ENCODE results near the gene EFNA1. TPM values are rescaled to one million over a fixed set of nuclear protein-coding genes. Genes with fewer than 3 reads are reported as not detected.

The EFNA1 gene
- total and polyA plus RNA-seq, 2 donors = 14.5 to 52.6 TPM

DNA sequence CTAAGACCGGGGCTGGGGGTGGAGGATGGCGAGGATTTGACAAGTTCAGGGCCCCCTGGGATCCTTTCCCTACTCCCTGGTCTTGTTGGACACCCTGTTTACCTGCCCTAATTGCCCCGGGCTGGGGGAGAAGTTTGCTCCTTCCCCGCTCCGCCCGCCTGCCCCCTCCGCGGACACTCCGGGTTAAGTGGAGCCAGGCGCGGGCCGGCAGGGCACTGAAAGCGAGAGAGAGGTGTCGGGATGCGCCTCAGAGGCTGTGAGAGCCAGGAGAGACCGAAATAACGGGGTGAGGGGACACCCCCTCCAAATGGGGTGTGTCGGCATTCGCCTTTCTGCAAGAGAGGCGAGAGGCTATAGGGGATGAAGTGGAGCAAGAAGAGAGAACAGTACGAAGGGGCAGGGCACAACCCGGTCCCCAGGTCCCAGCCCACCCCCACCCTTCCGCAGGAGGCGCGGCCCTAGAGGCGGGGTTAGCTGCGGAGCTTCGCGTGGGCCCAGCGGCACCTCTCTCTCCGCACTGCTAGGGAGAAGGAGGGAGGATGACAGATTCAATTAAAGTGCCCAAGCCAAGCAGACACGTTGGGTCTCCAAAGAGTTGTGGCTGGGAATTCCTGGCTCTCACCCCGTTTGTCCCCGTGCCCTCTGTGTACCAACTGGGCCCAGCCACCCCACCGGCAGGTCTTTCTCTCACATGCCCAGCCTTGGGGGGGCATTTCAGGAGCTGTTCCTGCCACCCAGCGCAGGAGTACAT is 45.2 kb upstream of the EFNA1 start:
- Histone ChIP-seq H3K27me3 (ENCODE audit: control insufficient read depth in 2 of 2, insufficient read depth in 1 of 2, low read length in 1 of 2) (peaks cover 63 to 75% of the 10 kb centered on the region in 2 donors), H3K27ac (ENCODE audit: low read depth in 1 of 2, low read length in 1 of 2) (no peak overlapping the region), H3K36me3 (ENCODE audit: control insufficient read depth in 2 of 2, insufficient read depth in 2 of 2, low read length in 1 of 2) (no peaks in the 10 kb centered on the region), H3K9me3 (ENCODE audit: control insufficient read depth in 2 of 2, insufficient read depth in 1 of 2, low read length in 1 of 2) (peaks cover 0 to 15% of the 10 kb centered on the region in 2 donors), H3K4me3 (ENCODE audit: low read length in 2 of 2) (peak overlapping the region in 1 of 2 donors; percentile 29), H3K4me1 (ENCODE audit: control insufficient read depth in 2 of 2, insufficient read depth in 2 of 2, low read length in 2 of 2) (peaks cover 26 to 72% of the 10 kb centered on the region in 2 donors)
- 7% methylated on average over 36 of the region's 36 CpGs for WGBS
- DNase-seq (ENCODE audit: low read depth in 6 of 9, low spot score in 9 of 9) = no peak

DNA sequence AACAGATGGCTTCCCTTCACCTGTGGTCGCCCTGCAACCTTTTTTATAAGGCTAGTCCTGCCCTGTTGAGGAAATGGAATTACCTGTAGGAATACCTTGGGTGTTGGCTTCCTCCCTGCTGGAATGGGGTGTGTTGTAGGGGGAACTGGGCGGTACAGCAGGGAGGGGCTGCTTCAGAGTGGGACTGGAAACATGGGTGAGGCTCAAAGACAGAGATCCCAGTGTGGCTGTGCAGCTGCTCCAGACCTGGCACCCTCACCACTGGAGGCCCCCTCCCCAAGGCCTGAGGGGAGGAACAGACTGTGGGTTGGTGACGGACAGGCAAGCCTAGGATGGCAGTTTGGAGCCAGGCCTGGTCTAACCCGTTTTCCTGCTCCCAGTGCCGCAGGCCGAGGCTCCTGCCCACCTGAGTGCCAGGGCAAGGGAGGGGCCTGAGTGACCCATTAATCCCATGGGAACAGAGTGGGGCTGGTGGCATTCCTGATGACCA is 44.6 kb upstream of the EFNA1 start:
- Histone ChIP-seq H3K4me1 (ENCODE audit: control insufficient read depth in 2 of 2, insufficient read depth in 2 of 2, low read length in 2 of 2) (peaks cover 26 to 72% of the 10 kb centered on the region in 2 donors), H3K36me3 (ENCODE audit: control insufficient read depth in 2 of 2, insufficient read depth in 2 of 2, low read length in 1 of 2) (no peaks in the 10 kb centered on the region), H3K4me3 (ENCODE audit: low read length in 2 of 2) (no peak overlapping the region), H3K9me3 (ENCODE audit: control insufficient read depth in 2 of 2, insufficient read depth in 1 of 2, low read length in 1 of 2) (peaks cover 0 to 15% of the 10 kb centered on the region in 2 donors), H3K27ac (ENCODE audit: low read depth in 1 of 2, low read length in 1 of 2) (no peak overlapping the region), H3K27me3 (ENCODE audit: control insufficient read depth in 2 of 2, insufficient read depth in 1 of 2, low read length in 1 of 2) (peaks cover 60 to 68% of the 10 kb centered on the region in 2 donors)
- 83% methylated on average over 6 of the region's 6 CpGs for WGBS
- no peak for DNase-seq (ENCODE audit: low read depth in 6 of 9, low spot score in 9 of 9)

DNA sequence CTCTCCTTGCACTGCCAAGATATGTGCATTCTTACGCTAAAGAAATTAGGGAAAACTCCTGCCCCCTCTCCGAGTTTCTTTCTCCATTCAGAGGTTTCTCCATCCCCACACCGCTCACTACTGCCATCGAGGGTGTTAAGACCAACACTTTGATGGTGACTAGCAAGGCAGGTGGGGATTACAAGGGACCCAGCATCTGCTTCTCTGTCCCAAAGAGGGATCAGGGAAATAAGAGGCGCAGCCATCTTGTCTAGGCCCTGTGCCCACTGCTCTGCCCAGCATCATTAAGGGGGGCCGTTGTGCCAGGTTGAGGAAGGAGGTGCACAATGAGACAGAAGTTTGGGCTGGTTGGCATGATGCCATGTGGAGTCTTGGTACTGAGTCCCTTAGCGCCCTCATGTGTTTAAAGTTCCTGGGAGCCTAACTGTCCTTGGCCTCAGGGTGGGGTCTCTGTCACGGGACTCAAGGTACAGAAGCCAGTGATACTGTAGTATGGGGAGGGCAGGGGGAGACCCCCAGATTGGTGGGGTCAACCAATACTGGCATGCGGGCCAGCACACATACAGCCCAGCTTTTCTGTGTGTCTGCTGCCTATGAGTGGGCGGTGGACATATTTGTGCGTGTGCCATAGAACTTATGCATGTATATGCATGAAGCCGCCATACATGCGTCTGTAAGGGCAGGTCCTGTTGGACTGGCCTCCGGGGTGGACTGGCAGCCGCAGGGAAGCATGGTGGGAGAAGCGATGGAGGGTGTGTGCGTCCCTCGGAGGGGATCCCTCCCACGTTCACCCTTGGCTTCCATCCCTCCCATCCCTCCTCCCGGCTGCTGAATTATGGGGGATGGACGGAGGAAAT is 43.6 kb upstream of the EFNA1 start:
- H3K4me3 ChIP-seq (ENCODE audit: low read length in 2 of 2) = peak overlapping the region in 1 of 2 donors; percentile 72
- H3K27ac ChIP-seq (ENCODE audit: low read depth in 1 of 2, low read length in 1 of 2) = no peak overlapping the region
- 32% methylated on average over 21 of the region's 21 CpGs for WGBS
- H3K36me3 ChIP-seq (ENCODE audit: control insufficient read depth in 2 of 2, insufficient read depth in 2 of 2, low read length in 1 of 2) = no peaks in the 10 kb centered on the region
- H3K9me3 ChIP-seq (ENCODE audit: control insufficient read depth in 2 of 2, insufficient read depth in 1 of 2, low read length in 1 of 2) = peaks cover 0 to 12% of the 10 kb centered on the region in 2 donors
- no peak for DNase-seq (ENCODE audit: low read depth in 6 of 9, low spot score in 9 of 9)
- H3K27me3 ChIP-seq (ENCODE audit: control insufficient read depth in 2 of 2, insufficient read depth in 1 of 2, low read length in 1 of 2) = peaks cover 52 to 61% of the 10 kb centered on the region in 2 donors
- H3K4me1 ChIP-seq (ENCODE audit: control insufficient read depth in 2 of 2, insufficient read depth in 2 of 2, low read length in 2 of 2) = peaks cover 26 to 68% of the 10 kb centered on the region in 2 donors

DNA sequence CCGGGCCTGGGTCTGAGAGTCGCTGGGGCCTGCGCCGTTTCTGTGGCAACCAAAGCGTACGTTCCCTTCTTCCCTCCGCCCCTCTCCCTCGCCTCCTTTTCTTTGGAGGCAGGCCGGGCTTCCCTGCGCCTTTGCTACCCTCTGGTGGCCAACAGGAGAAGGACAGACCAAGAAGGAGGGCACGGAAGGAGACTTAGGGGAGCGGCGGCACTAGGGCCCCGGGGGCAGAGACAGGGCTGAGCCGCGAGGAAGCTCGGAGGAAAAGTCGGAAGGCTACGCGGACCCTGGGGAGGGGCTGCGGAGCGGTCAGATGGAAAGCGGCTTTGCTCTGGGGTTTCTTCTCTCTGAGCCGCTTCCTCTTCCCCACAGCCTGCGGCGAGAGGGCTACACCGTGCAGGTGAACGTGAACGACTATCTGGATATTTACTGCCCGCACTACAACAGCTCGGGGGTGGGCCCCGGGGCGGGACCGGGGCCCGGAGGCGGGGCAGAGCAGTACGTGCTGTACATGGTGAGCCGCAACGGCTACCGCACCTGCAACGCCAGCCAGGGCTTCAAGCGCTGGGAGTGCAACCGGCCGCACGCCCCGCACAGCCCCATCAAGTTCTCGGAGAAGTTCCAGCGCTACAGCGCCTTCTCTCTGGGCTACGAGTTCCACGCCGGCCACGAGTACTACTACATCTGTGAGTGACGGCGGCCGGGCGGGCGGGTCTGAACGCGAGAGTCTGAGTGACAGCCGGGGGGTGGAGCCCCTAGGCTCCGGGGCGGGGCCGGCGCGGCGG is 42.8 kb upstream of the EFNA1 start:
- no peaks in the 10 kb centered on the region for H3K36me3 ChIP-seq (ENCODE audit: control insufficient read depth in 2 of 2, insufficient read depth in 2 of 2, low read length in 1 of 2)
- WGBS = under 1% methylated on average over 67 of the region's 67 CpGs
- peaks cover 45 to 53% of the 10 kb centered on the region in 2 donors for H3K27me3 ChIP-seq (ENCODE audit: control insufficient read depth in 2 of 2, insufficient read depth in 1 of 2, low read length in 1 of 2)
- H3K9me3 ChIP-seq (ENCODE audit: control insufficient read depth in 2 of 2, insufficient read depth in 1 of 2, low read length in 1 of 2) = peaks cover 0 to 8% of the 10 kb centered on the region in 2 donors
- H3K4me1 ChIP-seq (ENCODE audit: control insufficient read depth in 2 of 2, insufficient read depth in 2 of 2, low read length in 2 of 2) = peaks cover 26 to 60% of the 10 kb centered on the region in 2 donors
- H3K27ac ChIP-seq (ENCODE audit: low read depth in 1 of 2, low read length in 1 of 2) = peak overlapping the region; percentile 89 to 95
- peak; percentile 88 to 97 (median 94) for DNase-seq (ENCODE audit: low read depth in 6 of 9, low spot score in 9 of 9)
- H3K4me3 ChIP-seq (ENCODE audit: low read length in 2 of 2) = peak overlapping the region; percentile 72 to 86

DNA sequence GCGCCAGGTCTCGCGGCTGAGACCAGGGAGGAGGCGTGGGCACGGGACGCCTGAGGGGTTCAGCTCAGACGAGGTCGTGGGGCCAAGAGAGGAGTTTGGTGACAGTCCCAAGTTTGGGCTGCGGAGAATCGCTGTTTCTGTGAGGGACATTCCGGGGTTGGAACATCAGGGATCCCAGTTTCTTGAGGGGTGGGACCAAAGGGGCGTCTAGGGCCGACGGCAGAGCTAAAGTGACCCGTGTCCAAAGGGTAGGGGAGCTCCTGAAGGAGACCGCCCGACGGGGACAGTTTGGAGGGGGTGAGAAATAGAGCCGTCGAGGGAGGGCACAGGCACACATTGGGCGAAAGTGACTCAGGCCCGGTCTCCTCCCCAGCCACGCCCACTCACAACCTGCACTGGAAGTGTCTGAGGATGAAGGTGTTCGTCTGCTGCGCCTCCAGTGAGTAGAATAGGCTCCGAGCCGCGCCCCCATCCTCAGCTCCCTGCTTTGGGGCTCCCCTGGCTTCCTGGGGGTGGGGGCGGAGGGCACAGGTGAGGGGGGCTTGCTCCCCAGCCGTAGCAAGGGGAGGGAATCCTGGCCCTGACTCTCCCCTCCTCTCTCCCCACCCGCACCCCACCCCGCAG is 42.1 kb upstream of the EFNA1 start:
- peak overlapping the region; percentile 72 to 86 for H3K4me3 ChIP-seq (ENCODE audit: low read length in 2 of 2)
- H3K36me3 ChIP-seq (ENCODE audit: control insufficient read depth in 2 of 2, insufficient read depth in 2 of 2, low read length in 1 of 2) = no peaks in the 10 kb centered on the region
- DNase-seq (ENCODE audit: low read depth in 6 of 9, low spot score in 9 of 9) = peak in 2 of 9 donors; percentile 44 to 65
- peak overlapping the region; percentile 89 to 95 for H3K27ac ChIP-seq (ENCODE audit: low read depth in 1 of 2, low read length in 1 of 2)
- peaks cover 0 to 8% of the 10 kb centered on the region in 2 donors for H3K9me3 ChIP-seq (ENCODE audit: control insufficient read depth in 2 of 2, insufficient read depth in 1 of 2, low read length in 1 of 2)
- peaks cover 38 to 45% of the 10 kb centered on the region in 2 donors for H3K27me3 ChIP-seq (ENCODE audit: control insufficient read depth in 2 of 2, insufficient read depth in 1 of 2, low read length in 1 of 2)
- under 1% methylated on average over 32 of the region's 32 CpGs for WGBS
- H3K4me1 ChIP-seq (ENCODE audit: control insufficient read depth in 2 of 2, insufficient read depth in 2 of 2, low read length in 2 of 2) = peaks cover 21 to 53% of the 10 kb centered on the region in 2 donors

DNA sequence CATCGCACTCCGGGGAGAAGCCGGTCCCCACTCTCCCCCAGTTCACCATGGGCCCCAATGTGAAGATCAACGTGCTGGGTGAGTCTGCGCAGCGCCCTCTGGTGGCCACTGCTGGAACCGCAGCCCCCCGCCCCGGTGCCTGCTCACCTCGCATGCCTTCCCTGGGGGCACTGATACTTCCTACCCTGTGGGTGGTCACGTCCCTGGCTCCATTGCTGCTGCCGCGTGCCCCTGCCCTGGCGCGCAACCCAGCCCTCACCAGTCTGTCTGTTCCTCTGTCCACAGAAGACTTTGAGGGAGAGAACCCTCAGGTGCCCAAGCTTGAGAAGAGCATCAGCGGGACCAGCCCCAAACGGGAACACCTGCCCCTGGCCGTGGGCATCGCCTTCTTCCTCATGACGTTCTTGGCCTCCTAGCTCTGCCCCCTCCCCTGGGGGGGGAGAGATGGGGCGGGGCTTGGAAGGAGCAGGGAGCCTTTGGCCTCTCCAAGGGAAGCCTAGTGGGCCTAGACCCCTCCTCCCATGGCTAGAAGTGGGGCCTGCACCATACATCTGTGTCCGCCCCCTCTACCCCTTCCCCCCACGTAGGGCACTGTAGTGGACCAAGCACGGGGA is 41.4 kb upstream of the EFNA1 start:
- peak in 5 of 9 donors; percentile 65 to 83 (median 75) for DNase-seq (ENCODE audit: low read depth in 6 of 9, low spot score in 9 of 9)
- no peak overlapping the region for H3K27ac ChIP-seq (ENCODE audit: low read depth in 1 of 2, low read length in 1 of 2)
- H3K27me3 ChIP-seq (ENCODE audit: control insufficient read depth in 2 of 2, insufficient read depth in 1 of 2, low read length in 1 of 2) = peaks cover 32 to 45% of the 10 kb centered on the region in 2 donors
- WGBS = 19% methylated on average over 24 of the region's 24 CpGs
- H3K4me1 ChIP-seq (ENCODE audit: control insufficient read depth in 2 of 2, insufficient read depth in 2 of 2, low read length in 2 of 2) = peaks cover 14 to 49% of the 10 kb centered on the region in 2 donors
- H3K9me3 ChIP-seq (ENCODE audit: control insufficient read depth in 2 of 2, insufficient read depth in 1 of 2, low read length in 1 of 2) = peaks cover 0 to 7% of the 10 kb centered on the region in 2 donors
- no peaks in the 10 kb centered on the region for H3K36me3 ChIP-seq (ENCODE audit: control insufficient read depth in 2 of 2, insufficient read depth in 2 of 2, low read length in 1 of 2)
- H3K4me3 ChIP-seq (ENCODE audit: low read length in 2 of 2) = no peak overlapping the region

DNA sequence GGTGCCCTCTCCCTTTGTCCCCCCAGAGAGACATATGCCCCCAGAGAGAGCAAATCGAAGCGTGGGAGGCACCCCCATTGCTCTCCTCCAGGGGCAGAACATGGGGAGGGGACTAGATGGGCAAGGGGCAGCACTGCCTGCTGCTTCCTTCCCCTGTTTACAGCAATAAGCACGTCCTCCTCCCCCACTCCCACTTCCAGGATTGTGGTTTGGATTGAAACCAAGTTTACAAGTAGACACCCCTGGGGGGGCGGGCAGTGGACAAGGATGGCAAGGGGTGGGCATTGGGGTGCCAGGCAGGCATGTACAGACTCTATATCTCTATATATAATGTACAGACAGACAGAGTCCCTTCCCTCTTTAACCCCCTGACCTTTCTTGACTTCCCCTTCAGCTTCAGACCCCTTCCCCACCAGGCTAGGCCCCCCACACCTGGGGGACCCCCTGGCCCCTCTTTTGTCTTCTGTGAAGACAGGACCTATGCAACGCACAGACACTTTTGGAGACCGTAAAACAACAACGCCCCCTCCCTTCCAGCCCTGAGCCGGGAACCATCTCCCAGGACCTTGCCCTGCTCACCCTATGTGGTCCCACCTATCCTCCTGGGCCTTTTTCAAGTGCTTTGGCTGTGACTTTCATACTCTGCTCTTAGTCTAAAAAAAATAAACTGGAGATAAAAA is 40.7 kb upstream of the EFNA1 start:
- Histone ChIP-seq H3K9me3 (ENCODE audit: control insufficient read depth in 2 of 2, insufficient read depth in 1 of 2, low read length in 1 of 2) (peaks cover 0 to 7% of the 10 kb centered on the region in 2 donors), H3K27me3 (ENCODE audit: control insufficient read depth in 2 of 2, insufficient read depth in 1 of 2, low read length in 1 of 2) (peaks cover 24 to 41% of the 10 kb centered on the region in 2 donors), H3K27ac (ENCODE audit: low read depth in 1 of 2, low read length in 1 of 2) (no peak overlapping the region), H3K4me1 (ENCODE audit: control insufficient read depth in 2 of 2, insufficient read depth in 2 of 2, low read length in 2 of 2) (peaks cover 13 to 47% of the 10 kb centered on the region in 2 donors), H3K36me3 (ENCODE audit: control insufficient read depth in 2 of 2, insufficient read depth in 2 of 2, low read length in 1 of 2) (no peaks in the 10 kb centered on the region), H3K4me3 (ENCODE audit: low read length in 2 of 2) (no peak overlapping the region)
- DNase-seq (ENCODE audit: low read depth in 6 of 9, low spot score in 9 of 9) = no peak
- 79% methylated on average over 8 of the region's 8 CpGs for WGBS
